Measurements from ENCODE around the gene RANBP10.

DNA sequence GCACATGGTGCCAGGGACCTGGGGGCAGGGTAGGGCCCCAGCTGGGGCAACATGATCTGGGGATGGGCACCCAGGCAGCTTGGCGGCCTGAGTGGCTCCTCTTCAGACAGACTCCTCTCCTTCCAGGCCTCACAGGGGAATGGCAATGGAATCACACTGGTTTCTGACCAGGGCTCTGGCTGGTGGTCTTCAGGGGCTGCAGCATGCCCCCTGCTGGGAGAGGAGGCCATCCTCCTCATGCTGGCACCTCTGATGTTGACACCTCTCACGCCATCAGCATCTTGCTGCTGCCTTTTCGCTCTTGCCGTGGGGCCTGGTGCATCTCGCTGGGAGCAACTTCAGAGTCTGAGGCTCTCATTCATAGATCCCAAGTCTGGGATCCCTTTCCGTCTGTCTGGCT, 76.0 kb downstream of the RANBP10 start:
- TF ChIP-seq, protein P1, sequence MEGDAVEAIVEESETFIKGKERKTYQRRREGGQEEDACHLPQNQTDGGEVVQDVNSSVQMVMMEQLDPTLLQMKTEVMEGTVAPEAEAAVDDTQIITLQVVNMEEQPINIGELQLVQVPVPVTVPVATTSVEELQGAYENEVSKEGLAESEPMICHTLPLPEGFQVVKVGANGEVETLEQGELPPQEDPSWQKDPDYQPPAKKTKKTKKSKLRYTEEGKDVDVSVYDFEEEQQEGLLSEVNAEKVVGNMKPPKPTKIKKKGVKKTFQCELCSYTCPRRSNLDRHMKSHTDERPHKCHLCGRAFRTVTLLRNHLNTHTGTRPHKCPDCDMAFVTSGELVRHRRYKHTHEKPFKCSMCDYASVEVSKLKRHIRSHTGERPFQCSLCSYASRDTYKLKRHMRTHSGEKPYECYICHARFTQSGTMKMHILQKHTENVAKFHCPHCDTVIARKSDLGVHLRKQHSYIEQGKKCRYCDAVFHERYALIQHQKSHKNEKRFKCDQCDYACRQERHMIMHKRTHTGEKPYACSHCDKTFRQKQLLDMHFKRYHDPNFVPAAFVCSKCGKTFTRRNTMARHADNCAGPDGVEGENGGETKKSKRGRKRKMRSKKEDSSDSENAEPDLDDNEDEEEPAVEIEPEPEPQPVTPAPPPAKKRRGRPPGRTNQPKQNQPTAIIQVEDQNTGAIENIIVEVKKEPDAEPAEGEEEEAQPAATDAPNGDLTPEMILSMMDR (IDR thresholded peaks at IDR 0.05 in 2 of 3, conservative IDR thresholded peaks at IDR 0.05 in 1 of 3; ENCODE audit: insufficient read depth in 2 of 3, low read depth in 1 of 3, low read length in 3 of 3) = no peak
- TF ChIP-seq, protein P2, sequence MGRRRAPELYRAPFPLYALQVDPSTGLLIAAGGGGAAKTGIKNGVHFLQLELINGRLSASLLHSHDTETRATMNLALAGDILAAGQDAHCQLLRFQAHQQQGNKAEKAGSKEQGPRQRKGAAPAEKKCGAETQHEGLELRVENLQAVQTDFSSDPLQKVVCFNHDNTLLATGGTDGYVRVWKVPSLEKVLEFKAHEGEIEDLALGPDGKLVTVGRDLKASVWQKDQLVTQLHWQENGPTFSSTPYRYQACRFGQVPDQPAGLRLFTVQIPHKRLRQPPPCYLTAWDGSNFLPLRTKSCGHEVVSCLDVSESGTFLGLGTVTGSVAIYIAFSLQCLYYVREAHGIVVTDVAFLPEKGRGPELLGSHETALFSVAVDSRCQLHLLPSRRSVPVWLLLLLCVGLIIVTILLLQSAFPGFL (CRISPR knock-in tag; IDR thresholded peaks at IDR 0.05) = no peak
- TF ChIP-seq REST (IDR thresholded peaks at IDR 0.05; ENCODE audit: borderline replicate concordance) = no peak
- no peak for TF ChIP-seq REST (CRISPR knock-in tag; IDR thresholded peaks at IDR 0.05; ENCODE audit: low read depth)
- no peak for TF ChIP-seq CBX1 (IDR thresholded peaks at IDR 0.05; ENCODE audit: low read depth)
- no peak for TF ChIP-seq ZNF175 (CRISPR knock-in tag; IDR thresholded peaks at IDR 0.05; ENCODE audit: low read depth)
- TF ChIP-seq, protein P3, sequence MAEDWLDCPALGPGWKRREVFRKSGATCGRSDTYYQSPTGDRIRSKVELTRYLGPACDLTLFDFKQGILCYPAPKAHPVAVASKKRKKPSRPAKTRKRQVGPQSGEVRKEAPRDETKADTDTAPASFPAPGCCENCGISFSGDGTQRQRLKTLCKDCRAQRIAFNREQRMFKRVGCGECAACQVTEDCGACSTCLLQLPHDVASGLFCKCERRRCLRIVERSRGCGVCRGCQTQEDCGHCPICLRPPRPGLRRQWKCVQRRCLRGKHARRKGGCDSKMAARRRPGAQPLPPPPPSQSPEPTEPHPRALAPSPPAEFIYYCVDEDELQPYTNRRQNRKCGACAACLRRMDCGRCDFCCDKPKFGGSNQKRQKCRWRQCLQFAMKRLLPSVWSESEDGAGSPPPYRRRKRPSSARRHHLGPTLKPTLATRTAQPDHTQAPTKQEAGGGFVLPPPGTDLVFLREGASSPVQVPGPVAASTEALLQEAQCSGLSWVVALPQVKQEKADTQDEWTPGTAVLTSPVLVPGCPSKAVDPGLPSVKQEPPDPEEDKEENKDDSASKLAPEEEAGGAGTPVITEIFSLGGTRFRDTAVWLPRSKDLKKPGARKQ (CRISPR knock-in tag; IDR thresholded peaks at IDR 0.05) = no peak
